Tibial nerve (tissue), 4 donors: ENCODE results near the gene MYH2.

Experiments used
- EP300 ChIP-seq, 2 donors: sonication (generic); formaldehyde crosslinking; IDR thresholded peaks; one replicate each; pipeline ENCODE4 v1.6.1; 2017; ENCODE audit warnings: antibody characterized with exemption in 2 of 2, mild to moderate bottlenecking in 1 of 2
- TF ChIP-seq, protein P1 (sequence below), 5 experiments: fragments of 200-600 bp in 3 of 5; fragments of 450-650 bp in 2 of 5; sonication (generic) in 3 of 5; IDR thresholded peaks; one replicate each; pipeline ENCODE4 v1.5.1; 2016 to 2019; ENCODE audit warnings: antibody characterized with exemption in 5 of 5, mild to moderate bottlenecking in 3 of 5, moderate library complexity in 2 of 5

DNA sequence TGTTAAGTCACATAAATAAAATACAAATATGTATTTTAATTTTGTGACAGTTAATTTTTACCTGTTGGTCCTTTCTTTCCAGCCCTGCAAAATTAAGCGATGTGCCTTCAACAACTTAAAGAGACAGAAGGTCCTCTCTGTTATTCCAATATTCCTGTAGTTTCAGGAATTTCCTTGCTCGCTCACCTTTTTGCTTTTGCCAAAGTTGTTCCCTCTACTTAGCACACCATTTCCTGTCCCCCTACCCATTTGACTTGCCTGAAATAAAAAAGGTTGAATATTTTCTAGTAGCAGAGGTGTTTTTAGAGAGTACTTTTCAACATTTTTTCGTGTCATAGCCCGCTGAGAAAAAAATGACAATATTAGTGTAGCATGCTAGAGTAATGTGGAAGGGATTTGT, 556 bp upstream of the MYH2 start:
- TF ChIP-seq EP300 (IDR thresholded peaks at IDR 0.05) = no peak
- TF ChIP-seq, protein P1, sequence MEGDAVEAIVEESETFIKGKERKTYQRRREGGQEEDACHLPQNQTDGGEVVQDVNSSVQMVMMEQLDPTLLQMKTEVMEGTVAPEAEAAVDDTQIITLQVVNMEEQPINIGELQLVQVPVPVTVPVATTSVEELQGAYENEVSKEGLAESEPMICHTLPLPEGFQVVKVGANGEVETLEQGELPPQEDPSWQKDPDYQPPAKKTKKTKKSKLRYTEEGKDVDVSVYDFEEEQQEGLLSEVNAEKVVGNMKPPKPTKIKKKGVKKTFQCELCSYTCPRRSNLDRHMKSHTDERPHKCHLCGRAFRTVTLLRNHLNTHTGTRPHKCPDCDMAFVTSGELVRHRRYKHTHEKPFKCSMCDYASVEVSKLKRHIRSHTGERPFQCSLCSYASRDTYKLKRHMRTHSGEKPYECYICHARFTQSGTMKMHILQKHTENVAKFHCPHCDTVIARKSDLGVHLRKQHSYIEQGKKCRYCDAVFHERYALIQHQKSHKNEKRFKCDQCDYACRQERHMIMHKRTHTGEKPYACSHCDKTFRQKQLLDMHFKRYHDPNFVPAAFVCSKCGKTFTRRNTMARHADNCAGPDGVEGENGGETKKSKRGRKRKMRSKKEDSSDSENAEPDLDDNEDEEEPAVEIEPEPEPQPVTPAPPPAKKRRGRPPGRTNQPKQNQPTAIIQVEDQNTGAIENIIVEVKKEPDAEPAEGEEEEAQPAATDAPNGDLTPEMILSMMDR (IDR thresholded peaks at IDR 0.05) = no peak
